ENCODE data around the gene FGF13.

The FGF13 gene

GRCh38 chrX:138742217-138742616 is 30.7 kb upstream of the FGF13 start:
- DNase-seq (ENCODE audit: extremely low read depth, low read depth): no peak
- H3K4me3 ChIP-seq (replicated peaks; ENCODE audit: low read depth, low read length): no peak overlapping the region
- no peak for TF ChIP-seq CTCF (IDR thresholded peaks at IDR 0.05; ENCODE audit: low read depth, low read length, missing control alignments)

GRCh38 chrX:138740341-138740740 is 28.8 kb upstream of the FGF13 start:
- H3K4me3 ChIP-seq (replicated peaks; ENCODE audit: low read depth, low read length): no peak overlapping the region
- DNase-seq (ENCODE audit: extremely low read depth, low read depth): no peak
- no peak for TF ChIP-seq CTCF (IDR thresholded peaks at IDR 0.05; ENCODE audit: low read depth, low read length, missing control alignments)

GRCh38 chrX:138723301-138723700 is 11.8 kb upstream of the FGF13 start:
- H3K4me3 ChIP-seq (replicated peaks; ENCODE audit: low read depth, low read length): no peak overlapping the region
- TF ChIP-seq CTCF (IDR thresholded peaks at IDR 0.05; ENCODE audit: low read depth, low read length, missing control alignments): no peak
- no peak for DNase-seq (ENCODE audit: extremely low read depth, low read depth)

GRCh38 chrX:138719396-138719795 is 7.9 kb upstream of the FGF13 start:
- H3K4me3 ChIP-seq (replicated peaks; ENCODE audit: low read depth, low read length): no peak overlapping the region
- DNase-seq (ENCODE audit: extremely low read depth, low read depth): no peak
- TF ChIP-seq CTCF (IDR thresholded peaks at IDR 0.05; ENCODE audit: low read depth, low read length, missing control alignments): no peak

GRCh38 chrX:138718941-138719340 is 7.4 kb upstream of the FGF13 start:
- no peak overlapping the region for H3K4me3 ChIP-seq (replicated peaks; ENCODE audit: low read depth, low read length)
- TF ChIP-seq CTCF (IDR thresholded peaks at IDR 0.05; ENCODE audit: low read depth, low read length, missing control alignments): no peak
- DNase-seq (ENCODE audit: extremely low read depth, low read depth): no peak

- no peak for DNase-seq (ENCODE audit: extremely low read depth, low read depth)
- no peak overlapping the region for H3K4me3 ChIP-seq (replicated peaks; ENCODE audit: low read depth, low read length)
- TF ChIP-seq CTCF (IDR thresholded peaks at IDR 0.05; ENCODE audit: low read depth, low read length, missing control alignments): no peak
Observed at GRCh38 chrX:138710866-138711341, 613 bp downstream of the FGF13 start.

Data from HFF-Myc (cell line).